GM12801 (cell line): Measurements from ENCODE around the gene CENPL.

Source experiments
- TF ChIP-seq, protein P1 (sequence below): IDR thresholded peaks from one replicate; pipeline ENCODE4 v1.5.1; 2011; ENCODE audit warnings: control low read depth; ENCODE audit not compliant: insufficient read length; ENCODE audit errors: extremely low read depth

CENPL gene

DNA sequence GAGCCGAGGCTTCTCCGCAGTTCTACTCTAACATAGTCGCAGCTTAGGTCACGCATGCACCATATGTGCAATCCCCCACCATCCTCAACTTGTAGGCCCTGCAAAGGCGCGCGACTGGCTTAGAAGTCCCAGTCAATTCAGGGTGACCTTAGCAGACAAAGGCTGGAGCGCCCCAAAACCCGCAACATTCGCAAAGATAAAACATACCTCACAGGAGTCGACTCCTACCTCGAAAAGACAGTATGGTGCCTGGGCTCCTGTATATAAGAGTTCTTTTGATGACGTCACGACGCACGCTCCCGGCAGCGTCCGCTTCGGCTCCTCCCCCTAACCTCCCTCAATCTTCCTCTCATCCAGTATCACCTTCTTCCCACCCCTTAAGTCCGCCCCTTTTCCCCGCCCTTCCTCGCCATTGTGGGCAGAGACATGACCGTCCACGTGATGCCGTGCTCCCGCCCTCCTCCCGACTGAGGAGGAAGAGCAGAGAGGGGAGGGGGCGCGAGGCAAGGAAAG, 43.1 kb upstream of the CENPL start, which contains the start of gene GAS5:
GAS5 (minus strand) TSS at position 237 of the 513 bp plus-strand sequence.
- TF ChIP-seq, protein P1, sequence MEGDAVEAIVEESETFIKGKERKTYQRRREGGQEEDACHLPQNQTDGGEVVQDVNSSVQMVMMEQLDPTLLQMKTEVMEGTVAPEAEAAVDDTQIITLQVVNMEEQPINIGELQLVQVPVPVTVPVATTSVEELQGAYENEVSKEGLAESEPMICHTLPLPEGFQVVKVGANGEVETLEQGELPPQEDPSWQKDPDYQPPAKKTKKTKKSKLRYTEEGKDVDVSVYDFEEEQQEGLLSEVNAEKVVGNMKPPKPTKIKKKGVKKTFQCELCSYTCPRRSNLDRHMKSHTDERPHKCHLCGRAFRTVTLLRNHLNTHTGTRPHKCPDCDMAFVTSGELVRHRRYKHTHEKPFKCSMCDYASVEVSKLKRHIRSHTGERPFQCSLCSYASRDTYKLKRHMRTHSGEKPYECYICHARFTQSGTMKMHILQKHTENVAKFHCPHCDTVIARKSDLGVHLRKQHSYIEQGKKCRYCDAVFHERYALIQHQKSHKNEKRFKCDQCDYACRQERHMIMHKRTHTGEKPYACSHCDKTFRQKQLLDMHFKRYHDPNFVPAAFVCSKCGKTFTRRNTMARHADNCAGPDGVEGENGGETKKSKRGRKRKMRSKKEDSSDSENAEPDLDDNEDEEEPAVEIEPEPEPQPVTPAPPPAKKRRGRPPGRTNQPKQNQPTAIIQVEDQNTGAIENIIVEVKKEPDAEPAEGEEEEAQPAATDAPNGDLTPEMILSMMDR: no peak

DNA sequence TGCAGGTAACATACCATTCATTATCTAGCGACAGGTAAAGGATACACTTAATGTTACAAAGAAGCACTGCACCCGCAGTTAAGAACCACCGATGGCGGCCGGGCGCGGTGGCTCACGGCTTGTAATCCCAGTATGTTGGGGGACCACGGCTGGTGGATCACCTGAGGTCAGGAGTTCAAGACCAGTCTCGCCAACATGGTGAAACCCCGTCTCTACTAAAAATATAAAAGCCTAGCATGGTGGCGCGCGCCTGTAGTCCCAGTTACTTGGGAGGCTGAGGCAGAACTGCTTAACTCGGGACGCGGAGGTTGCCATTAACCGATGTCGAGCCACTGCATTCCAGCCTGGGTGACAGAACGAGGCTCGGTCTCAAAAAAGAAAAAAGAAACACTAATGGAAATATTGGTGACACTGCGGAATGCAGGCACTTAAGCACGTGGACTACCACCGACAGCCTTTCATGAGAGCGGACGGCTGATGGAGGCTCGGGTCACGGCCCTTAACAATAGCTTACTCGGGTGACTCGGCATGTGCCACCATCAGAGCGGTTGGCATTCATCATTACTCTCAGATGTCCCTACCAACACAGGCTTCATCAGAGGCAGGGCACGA, 42.6 kb upstream of the CENPL start:
- TF ChIP-seq, protein P1: no peak

DNA sequence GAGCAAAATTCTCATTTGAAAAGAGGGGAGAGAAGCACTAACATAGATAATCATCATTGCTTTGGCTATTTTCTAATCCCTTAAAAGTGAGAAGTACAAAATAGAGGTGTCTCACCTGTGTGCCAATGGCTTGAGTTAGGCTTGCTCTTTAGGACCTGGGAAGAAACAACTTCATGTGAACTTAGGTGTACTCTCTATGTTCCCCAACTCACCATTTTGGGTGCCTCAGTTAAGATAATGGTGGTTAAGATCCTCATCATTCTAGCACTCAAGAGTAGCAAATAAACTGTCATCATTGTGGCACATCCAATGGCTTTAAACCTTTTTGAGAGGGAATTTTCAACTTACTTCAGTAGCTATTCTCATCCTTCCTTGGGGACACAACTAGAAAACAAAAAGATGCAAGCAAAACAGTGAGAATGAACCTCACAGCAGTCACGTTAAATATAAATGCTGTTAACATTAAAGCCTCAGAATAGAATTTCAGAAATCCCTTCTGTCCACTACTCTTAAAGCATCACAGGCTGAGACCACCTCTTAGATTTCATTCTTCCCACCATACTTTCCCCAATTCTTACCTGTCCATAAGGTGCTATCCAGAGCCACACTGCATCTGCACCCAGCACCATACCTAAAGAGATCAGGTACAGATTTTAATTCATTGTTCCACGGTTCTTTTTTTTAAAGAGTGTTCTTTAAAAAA, 41.9 kb upstream of the CENPL start:
- TF ChIP-seq, protein P1: no peak

DNA sequence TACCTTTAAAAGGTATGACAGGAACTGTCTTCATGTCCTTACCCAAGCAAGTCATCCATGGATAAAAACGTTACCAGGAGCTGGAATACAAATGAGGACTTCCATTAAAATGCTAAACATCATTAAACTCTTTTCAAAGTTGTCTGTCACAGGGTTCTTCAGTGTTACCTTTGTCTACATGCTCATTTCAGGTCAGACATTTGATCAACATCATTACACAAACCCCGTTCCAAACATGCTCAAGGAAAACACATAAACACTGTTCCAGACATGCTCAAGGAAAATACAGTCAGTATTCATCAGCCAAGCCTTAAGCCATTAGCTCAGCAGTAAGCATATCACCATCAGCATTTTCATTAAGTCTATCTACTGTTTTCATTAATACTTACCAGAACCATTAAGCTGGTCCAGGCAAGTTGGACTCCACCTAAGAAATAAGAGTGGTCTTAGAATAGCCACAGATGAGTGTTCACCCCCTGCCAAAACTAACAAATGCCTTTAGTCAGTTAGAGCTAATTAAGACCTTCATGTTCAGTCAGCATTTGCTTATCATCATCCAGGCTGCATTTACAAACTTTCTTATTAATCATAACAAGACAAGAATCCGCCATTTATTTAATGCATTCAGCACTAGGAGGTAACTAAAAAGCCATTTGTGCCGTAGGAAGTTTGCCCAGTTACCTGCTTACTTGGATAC, 40.9 kb upstream of the CENPL start:
- TF ChIP-seq, protein P1: no peak

DNA sequence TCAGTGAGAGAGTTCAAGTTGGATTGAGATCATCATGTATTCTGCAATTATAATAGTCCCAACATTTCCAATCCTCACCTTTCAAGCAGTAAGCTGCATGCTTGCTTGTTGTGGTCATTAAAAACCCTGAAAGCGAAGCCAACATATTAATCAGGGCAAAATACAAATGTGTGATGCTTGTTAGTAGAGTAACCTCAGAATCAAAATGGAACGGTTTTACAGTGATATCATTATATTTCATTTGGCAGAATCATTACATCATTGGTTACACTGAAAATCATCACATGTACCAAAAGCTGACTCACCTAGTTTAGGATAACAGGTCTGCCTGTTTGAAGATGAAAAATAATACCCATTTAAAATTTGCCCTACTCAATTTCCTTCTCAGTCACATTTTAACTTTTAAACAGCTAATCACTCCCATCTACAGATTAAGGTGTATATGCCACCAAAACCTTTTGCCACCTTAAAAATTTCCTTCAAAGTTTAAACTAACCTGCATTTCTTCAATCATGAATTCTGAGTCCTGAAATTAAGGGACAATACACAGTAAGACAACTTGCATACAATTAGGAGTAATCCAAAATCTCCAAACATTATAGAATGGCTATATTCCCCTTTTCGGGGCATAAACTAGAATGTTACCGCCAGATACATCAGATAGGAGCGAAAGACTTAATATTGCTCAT, 39.6 kb upstream of the CENPL start:
- TF ChIP-seq, protein P1: no peak

DNA sequence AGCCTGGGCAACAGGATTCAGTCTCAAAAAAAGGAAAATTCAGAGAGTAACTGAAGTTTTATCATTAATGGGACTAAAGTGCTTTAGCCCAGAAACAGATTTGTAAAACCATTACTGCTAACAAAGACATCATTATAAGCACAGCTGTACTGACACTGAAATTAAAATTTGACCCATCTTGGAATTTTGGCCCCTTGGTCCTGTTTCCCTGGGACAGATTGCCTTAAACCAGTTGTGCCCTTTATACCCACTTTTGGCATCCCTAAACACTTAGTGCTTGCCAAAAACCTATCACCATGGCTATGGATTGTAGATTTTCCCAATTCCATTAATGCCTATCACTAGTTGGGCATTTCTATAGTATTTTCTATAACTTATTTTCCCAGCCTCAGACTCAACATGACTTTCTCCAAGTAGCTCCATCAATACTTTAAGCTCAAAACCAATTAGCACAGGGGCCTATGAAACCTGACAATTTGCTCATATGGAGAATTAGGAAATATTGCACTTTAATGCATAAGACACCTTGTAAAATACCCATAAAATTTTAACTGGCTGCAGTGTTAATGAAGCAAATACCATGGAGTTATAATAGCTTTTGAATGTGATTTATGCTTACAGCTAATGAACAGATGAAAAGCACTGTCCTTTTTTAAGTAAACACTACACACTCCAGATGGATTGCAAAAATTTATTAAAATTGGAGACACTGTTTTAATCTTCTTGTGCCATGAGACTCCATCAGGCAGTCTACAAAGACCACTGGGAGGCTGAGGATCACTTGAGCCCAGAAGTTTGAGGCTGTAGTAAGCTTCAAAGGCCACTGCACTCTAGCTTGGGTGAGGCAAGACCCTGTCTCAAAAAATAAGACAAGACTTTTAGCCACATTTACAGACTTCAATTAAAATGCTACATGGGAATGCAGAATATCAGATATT, 38.8 kb upstream of the CENPL start:
- TF ChIP-seq, protein P1: no peak
